Stimulated activated CD4-positive, alpha-beta T cell treated with anti-CD3 and anti-CD28 coated beads, TNF-alpha, amount 100 ng/mL, for 1 hour (primary cell): ENCODE data around the gene TEAD1.
"Not testable (repeated sequence)": the region's sequence is repeated elsewhere in the genome, so short reads cannot be mapped to it uniquely, and the experiment has no call there.

Source experiments
- DNase-seq, 3 donors: peaks; one replicate each; pipeline ENCODE4 v3.0.0-alpha.2; 2020; ENCODE audit warnings: low read depth in 3 of 3, low spot score in 1 of 3

TEAD1 gene

DNA sequence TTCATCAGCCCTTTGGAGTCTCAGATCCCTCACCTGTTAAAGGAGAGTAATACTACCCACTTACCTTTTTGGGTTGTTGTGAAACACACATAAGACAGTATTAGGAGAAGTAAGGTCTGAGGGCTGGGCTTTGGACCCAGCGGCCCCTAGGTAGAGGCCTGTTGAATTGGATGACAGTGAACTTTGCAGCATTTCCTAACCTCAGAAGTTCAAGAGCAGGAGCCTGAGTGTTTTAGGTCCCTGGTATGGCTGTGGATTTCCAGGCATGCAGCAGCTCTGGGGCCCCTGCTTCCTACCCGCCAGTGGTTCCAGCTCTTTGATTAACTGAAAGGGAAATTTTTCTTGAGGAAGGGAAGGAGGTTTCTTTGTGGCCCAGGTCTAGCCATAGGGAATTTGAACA lies 58.9 kb downstream of the TEAD1 start:
- no peak for DNase-seq

DNA sequence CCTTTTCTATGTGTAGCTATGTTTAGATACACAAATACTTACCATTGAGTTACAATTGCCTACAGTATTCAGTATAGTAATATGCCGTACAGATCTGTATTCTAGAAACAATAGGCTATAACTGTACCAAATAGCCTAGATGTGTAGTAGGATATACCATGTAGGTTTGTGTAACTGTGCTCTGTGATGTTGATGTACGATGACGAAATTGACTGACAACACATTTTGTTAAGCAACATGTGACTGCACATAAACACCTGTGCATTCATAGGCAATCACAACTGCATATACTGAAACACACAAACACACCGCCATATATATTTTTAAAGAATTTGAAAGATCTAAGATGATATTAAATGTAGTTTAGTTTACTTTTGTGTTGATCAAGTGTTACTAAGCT lies 60.4 kb downstream of the TEAD1 start:
- DNase-seq, result no peak

DNA sequence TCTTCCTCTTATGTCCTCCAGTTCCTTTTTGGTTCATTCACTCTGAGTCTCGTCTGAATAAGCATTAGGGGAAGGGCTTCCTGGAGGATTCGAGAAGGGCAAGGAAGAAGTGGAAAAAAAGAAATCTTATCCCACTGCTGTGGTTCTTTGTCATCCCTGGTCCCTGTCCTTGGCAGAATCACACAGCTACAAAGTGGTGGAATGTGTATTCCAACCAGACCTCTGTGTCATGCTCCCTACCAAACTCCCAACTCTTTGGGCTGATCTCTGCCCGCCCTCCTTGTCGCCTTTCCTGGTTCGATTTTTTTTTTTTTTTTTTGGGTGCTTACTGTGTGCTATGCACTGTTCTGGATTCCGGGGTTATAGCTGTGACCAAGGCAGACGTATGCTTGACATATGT lies 61.0 kb downstream of the TEAD1 start:
- no peak for DNase-seq

DNA sequence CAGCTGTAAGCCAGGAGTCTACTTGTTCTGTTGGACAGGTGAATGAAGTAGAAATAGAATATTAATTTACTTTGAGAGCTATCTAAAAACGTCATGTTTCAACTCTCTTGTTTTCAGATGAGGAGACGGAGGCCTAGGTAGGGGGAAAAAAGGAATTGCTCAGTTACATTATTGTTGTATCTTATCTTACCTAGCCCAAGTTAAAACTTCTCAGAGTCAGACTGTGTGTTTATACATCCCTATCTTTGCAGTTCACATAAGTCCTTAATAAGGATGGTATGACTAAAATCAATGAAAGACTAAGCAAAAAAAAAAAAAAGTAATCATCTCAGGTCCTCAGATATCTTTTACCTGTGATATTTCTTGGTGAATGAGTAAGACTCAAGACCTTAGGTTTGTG lies 62.8 kb downstream of the TEAD1 start:
- DNase-seq, result no peak

DNA sequence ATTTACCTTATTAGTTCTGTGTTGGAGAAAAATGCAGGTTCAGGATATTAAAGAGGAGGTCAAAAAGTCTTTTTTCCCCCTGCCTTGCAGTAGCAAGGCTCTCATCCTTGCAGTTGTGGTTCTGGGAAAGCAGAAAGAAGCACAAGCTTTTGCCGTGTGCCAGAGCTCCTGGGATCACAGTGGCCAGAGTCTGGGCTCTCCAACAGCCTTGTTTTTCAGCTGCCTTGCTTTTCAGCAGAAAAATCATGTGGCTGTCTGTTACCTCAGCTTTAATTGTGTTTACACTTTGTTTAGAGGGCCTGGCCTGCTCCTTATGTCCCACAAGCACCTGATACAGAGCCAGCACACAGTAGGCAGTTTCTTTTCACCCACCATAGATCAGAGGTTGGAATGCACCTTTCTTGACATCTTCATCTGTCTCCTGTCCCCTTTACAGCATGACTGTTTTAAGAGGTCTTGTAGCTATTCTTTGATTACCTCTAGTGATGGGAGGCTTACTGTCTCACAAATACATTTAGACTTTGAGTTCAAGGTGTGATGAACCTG lies 67.5 kb downstream of the TEAD1 start:
- DNase-seq, result no peak

DNA sequence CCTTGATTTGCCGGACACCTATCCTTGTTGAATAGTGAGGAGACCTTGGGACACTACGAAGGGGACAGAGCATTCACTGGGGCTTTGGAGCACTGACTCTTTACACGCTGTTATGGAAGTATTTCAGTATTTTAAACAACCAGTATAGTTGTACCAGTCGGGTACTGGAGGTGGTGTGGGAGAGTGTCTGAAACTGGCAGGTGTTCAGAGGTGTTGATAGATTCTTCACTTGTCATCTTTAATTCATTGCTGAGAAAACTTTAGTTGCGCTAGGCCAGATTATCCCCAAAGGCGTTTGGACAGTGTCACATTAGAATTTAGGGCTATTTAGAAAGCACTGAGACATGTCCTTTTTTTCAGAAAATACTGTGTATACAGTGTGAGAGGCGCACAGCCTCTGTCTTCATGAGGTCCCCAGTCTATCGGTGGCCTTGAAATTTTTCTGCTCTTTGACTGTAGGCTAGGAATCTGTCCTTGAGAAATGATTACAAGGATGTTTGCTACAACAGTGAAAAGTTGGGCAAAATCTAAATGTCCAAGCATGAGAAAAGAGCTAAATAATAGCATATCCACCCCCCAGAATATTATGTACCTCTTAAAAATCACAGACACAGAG lies 69.7 kb downstream of the TEAD1 start:
- no peak for DNase-seq

DNA sequence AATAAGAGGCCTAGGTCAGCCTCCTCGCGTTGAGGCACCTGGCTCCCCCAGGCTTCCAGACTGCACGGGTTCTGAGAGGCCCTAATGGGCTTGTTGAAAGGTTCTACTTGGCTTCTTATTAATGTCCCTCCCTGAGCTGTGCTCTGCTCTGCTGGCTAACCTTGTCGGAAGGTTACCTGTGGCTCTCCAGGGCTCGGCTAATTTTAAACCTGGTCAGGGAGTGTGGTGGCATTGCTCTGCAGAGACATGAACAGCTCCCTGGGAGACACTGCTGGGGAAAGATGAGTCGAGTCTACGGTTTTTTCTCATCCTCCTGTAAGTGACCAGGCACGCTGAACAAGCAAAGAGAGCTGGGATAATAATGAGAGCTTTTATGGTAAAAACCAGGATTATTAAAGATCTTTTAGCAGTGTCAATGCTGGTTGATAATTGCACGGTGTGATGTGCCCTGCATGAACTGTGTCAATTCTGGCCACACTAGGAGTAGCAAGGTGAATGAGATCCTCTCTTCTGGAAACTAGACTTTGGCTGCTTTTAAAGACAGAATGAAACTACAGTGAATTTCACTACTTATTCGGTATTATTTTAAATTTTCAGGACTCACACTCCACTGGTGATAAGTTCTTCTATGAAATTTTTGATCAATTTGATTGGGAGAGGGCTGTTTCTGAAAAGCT lies 70.7 kb downstream of the TEAD1 start:
- DNase-seq, result no peak

DNA sequence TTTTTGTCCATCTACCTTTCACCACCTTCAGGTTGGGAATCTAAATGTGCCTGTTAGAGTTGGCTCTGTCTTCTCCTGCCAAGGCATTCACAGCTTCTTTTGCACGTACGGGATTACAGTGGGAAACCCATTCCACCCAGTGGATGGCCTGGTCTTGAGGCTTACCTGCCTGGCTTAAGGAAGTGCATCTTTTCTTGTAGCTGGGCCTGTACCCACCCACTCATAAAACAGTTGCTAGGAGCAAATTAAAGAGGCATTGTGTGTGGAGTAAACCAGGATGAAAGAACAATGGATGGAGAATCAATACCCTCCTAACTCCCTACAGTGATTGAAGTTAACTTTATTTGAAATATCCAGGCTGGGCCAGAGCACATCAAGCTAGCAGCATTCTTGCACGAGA lies 71.6 kb downstream of the TEAD1 start:
- no peak for DNase-seq

DNA sequence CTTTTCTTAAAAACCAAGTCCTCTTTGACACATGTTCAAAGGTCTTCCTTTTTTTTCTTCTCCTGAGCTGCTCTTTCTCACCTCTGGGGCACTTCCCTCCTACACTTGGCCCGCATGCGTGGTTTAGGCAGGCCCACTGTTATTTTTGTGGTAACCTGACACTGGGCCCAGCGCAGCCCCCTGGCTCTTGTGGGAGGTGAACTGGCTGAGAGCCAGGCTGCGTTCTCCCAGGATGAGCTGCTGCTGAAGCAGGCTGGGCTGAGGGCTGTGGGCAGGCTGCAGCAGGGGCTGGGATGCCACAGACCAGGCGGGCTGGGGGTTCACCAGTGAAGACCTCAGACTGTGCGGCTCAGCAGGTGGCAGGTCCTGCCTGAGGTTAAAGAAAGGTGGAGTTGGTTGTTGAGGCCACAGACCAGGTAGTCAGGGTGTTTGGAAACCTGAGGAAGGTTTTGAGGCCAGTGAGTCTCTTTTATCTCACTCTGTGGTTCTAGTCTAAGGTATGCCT lies 72.4 kb downstream of the TEAD1 start:
- no peak for DNase-seq

DNA sequence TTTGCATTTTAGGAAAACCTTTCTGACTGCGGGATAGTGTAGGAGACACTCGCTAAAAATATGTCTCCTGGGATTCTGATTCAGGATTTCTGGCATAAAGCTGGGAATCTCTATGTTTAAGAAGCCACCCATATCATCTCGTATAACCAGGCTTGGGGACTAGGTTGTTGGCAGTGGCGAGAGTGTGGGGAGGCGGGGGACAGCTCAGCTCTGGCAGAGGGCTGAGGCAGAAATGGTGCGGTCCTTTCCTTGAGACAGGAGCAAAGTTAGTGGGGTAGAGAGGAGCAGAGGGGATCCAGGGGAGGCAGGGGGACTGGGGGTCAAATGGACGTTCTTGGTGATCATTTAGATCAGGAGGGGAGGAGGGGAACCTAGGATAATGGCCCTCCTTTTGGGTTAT lies 74.3 kb downstream of the TEAD1 start:
- no peak for DNase-seq

DNA sequence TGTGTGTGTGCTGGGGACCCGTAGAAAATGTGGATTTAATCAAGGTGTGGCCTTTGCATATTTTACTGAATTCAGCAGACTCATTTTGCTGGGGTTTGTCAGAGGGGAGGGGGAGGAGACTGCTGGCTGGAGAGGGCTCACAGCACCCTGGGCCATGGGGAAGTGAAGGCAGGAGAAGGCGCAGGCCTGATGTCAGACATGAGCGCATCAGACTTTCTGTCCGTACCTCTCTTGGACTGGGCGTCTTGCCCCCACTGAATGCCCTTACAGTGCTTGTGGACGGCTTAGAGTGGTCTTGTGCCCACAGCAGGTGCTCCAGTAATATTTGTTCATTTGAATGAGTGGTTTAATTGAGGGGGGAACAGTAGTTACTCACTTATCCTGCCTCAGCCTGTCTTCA lies 75.2 kb downstream of the TEAD1 start:
- DNase-seq, result no peak

DNA sequence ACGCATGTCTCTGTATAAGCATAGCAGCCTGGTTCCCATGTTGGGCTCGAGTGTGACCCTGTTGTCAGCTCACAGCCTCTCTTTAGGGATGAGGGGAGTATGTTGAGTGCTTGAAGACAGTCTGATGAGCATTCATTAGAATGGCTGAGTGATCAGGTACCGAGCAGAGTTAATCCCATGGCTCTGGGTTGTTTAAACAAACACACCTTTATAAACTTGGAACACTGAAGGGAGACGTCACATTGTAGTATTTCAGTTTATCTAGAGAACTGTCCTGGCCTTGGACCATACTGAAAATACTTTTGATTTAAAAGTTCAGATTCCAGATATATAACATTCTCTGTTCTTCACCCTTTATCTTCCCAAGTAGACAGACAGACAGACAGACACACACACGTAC lies 76.0 kb downstream of the TEAD1 start:
- DNase-seq, result no peak

DNA sequence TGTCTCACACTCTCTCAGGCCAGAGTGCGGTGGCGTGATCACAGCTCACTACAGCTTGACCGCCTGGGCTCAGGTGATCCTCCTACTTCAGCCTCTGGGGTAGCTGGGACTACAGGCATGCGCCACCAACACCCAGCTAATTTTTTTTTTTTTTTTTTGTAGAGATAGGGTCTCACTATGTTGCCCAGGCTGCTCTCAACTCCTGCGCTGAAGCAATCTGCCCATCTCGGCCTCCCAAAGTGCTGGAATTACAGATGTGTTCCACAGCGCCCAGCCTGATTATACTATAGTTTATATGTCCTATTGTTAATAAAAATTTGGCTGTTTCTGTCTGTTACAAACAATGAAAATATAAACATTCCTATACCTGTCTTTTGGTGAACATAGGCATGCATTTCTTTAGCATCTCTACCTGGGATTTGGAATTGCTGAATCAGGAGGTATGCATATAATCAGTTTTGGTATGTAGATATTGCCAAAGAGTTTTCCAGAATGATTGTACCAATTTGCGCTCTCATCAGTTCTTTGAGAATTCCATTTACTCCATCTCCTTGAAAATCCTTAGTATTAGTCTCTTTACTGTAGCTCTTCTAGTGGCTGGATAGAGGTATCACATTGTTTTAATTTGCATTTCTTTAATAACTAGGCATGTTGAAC lies 78.8 kb downstream of the TEAD1 start:
- no peak for DNase-seq

DNA sequence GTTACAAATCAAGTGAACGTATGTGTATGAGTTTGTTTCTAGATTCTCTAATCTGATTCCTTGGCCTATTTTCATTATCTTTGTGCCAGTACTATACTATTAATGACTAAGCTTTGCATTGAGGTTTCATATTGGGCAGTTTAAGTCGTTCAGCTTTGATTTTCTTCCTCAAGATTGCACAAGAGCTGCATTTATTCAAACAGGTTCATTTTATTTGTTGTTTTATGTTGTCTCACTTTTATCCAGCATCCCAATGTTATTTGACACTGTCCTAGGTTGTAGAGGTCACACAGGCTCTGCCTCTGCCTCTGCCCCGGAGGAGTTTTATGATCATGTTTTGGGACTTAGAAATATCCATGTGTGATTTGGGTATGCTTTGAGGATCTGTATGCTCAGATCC lies 79.8 kb downstream of the TEAD1 start:
- no peak for DNase-seq

DNA sequence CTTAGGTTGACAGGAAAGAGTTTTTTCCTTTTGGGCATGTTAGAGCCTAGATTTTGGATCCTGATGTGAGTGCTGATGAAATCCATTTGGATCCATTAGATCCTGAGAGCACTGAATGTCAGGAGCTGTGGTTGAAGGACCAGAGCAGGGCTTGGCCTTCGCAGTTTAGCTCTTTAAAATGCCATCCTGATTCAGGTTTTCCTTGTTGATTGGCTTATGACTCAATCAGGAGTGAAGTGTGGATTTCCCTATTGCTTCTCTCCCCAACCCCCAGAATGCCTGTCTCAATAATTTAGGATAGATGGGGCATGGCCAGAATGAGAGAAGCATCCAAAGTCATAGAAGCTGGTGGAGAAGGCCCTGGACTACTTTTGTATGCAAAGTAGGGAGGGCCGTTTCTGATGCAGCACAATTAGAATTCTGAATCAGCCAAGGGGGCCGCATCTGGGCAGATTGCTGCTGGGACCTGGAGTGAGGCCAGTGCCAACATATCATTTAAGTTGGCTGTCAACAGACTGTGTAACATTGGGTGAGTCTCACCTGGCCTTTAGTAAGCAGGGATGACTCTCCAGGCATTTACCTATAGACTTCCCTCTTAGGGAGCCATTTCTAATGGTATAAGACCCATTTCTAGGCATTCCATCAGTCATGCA lies 80.5 kb downstream of the TEAD1 start:
- no peak for DNase-seq

DNA sequence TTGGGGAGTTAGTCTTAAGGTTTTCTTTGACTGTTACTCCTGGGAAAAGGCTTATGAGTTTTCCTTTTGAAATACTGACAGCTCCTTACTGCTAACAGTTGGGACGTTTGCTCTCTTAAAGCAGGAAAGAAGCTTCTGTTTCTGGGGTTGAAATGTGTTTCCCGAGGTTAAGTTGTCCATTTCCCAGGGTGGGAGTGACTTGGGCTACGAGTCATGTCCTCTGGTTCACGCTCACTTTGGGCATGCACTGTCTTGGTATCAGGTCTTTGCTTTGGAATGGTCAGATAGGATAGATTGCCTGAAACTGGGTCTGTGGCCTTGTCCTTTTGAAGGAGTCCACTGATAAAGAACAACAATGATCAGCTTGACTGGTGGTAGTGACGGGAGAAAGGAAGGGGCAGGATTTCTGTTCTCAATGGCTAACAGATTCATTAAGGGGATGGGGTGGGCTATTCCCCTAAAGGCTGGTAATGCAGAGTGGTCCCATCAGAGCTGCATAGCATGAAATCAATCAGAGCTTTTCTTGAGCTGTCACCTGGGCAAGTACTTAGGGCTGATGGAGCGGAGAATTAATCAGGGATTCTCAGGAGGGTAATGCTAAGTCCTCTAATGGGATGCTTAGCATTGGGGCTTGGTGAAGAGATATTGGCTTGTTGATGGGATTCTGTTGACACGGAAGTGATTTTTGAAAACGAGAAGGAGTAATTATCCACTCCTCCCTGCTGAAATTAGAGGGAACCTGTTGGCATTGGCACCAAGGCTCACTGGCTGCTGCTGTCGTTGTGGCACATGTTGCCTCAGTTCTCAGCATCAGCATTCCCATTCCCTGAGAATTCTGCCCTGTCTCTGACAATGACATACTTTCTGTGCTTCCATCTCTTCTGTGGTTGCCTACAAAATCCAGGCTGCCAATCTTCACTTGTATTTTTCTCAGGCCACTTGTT lies 81.6 kb downstream of the TEAD1 start:
- no peak for DNase-seq

DNA sequence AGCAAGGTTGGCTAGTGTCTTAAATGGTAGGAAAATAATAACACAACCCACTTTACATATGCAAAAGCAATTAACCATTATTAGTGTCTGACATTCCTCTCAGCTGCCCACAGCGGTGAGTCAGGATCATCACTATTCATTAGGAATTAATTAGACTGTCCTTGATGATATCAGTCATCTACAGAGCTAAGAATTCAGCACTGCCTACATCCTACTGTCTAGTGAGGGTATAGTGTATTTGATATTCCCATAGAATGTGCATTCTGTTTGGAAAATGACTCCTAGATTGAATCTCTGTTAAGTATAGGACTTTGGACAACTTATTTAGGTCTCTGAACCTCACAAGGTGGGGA lies 82.2 kb downstream of the TEAD1 start:
- no peak for DNase-seq

DNA sequence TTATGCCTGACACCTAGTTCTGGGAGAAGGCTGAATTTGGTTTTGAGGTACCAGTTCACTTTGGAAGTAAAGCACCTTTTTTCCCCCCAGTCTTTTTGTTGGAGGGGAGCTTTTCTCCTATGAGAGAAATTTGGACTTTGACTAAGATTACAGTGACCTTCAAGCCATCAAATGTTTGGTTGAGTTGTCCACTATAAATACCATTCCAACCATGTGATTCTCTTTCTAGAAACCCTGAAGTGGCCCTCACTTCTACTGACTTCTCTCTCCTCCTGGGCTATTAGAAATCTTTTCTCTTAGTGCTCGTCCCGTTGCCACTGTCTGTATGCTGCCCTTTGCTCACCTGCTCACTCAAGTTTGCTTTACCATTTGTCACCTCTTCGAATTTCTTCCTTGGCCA lies 82.6 kb downstream of the TEAD1 start:
- DNase-seq, result no peak

DNA sequence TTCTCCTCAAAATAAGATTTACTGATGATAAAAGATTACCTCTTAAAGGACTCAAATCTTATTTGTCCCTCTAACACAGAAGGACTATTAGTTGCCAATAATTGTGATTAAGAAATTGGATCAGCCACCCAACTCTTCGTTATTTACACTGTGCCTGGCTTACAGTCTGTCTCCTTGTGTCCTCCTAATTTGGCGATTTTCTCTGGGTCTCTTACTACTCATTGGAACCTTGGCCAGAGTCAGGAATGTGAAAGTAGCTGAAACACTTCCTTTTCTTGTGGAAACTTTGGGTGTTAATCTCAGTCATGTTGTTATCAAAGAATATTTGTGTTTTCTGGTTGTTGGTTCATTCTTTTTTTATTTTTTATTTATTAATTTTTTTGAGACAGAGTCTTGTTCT lies 83.2 kb downstream of the TEAD1 start:
- DNase-seq, result no peak

DNA sequence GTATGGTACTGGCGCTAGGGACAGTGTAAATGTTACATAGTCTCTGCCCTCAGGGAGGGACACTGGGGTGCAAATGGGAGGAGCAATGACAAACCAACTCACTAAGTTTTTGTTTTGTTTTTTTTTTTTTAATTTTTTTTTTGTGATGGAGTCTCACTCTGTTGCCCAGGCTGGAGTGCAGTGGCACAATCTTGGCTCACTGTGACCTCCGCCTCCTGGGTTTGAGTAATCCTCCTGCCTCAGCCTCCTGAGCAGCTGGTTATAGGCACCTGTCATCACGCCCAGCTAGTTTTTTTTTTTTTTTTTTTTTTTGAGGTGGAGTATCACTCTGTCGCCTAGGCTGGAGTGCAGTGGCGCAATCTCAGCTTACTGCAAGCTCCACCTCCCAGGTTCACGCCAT lies 83.9 kb downstream of the TEAD1 start:
- not testable (repeated sequence) for DNase-seq

DNA sequence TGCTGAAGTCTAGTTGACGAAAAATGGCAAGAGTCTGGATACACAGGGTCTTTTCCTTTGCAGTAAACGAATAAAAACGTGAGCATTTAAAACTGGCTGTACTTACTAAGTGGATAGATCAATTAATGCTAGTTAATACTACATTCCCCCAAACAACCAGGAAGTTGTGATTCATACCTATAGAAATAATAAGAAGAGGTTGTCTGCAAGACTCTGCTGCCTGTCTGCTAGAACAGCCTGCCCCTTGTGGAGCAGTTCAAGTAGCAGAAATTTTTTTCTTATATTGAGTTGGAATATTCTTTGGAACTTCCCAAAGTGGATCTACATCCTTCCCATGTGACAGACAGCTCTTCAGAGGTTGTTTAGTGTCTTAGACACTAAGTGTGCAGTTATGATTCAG lies 86.8 kb downstream of the TEAD1 start:
- DNase-seq, result no peak
